Body of pancreas (tissue), 4 donors: Measurements from ENCODE around the gene RNF213.

ENCODE experiments used
- CTCF ChIP-seq, 7 experiments: fragments of 450-650 bp in 4 of 7; fragments of 200-600 bp in 3 of 7; sonication (generic) in 3 of 7; IDR thresholded peaks; one replicate each; pipeline ENCODE4 v1.5.1; 2016 to 2019; ENCODE audit warnings: antibody characterized with exemption in 7 of 7
- POLR2A ChIP-seq, 3 donors: fragments of 450-650 bp; IDR thresholded peaks; one replicate each; pipeline ENCODE4 v1.6.1; 2016; ENCODE audit warnings: antibody characterized with exemption in 3 of 3, mild to moderate bottlenecking in 2 of 3

- TF ChIP-seq CTCF (IDR thresholded peaks at IDR 0.05), result no peak
- TF ChIP-seq POLR2A (IDR thresholded peaks at IDR 0.05), result no peak
These were observed 4.7 kb upstream of the RNF213 start for GRCh38 chr17:80256034-80256350.
